ENCODE measurements around the gene DCHS1.

DCHS1 gene

DNA sequence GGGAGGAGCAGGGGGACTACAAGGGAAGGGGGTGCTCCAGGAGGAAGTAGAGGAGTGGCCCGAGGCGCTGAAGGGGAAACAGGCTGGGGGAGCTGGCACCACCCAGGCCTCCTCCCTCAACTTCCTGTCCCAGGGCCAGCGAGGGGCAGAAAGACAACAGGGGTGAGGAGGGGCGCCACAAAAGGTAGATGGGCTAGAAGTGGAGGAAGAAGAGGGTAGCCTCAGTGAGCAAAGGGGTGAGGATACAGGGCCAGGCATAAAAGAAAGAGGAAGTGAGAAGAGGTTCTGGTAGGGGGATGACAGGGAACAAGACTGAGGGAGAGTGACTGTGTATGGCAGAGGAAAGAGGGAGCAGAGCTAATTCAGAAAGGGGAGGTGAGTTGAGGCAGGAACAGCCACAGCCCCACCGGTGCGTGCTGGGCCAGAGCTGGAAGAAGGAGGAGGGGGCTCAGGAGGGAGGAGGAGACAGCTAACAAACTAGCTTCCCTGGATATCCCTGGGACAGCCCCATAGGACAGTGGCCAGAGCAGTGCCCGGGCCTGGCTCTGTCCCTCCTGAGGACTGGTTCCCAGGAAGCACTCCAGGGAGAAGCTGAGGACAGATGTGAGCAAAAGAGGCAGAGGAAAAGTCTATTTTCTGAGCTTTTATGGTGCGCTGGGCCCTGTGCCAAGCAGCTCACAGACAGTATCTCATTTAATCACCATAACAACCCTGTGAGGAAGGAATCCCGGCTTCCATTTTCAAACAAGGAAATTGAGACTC is 8.5 kb downstream of the DCHS1 start:
- DNase-seq: no peak

DNA sequence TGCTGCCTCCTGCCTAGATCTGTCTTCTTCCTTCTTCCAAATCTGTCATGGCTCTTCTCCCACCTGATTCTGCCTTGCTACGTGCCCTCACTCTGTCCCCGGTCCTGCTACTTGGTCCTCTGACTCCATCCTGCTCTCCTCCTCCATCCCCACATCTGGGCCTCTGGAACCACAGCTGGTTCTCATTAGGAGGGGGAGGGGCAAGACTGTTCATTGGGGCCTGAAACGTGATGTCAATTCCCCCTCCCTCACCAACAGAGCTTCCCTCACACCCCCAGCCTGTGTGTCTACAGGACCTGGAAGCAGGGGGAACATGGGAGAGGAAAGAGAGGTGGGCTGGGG is 9.1 kb downstream of the DCHS1 start:
- DNase-seq: no peak

DNA sequence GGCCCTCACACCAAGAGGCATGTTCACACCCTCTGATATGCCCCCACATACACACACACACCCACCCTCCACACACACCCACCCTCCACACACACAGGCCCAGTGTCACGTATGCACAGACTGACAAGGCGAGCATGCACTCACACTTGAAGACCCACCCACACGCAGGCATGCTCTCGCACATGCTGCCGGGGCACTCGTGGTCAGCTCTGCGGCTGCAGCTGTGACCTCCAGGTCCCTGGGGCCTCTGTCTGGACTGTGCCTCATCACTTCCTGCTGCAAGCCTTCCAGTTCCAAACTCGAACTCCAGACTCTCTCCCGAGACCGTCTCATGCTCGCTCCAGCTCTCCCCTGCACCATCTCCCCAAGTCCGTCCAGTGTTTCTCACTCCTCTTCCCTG is 9.5 kb downstream of the DCHS1 start:
- no peak for DNase-seq

DNA sequence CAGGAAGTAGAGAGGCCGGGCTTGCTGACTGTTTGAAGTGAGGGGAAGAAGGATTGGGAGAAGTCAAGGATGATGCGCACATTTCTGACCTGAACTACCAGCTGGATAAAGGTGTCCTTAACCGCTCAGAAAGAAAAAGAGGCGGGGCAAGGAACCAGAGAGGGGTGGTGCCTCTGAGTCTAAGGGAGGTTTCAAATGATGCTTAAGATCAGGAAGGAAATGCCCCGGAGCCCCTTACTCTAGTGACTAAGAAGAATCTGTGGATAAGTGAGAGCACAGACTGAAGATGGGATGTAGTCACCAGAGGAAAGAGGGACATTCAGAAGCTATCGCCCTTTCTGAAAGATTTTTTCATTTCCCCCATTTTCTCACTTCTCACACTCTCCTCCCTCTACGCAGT is 12.7 kb downstream of the DCHS1 start:
- no peak for DNase-seq

DNA sequence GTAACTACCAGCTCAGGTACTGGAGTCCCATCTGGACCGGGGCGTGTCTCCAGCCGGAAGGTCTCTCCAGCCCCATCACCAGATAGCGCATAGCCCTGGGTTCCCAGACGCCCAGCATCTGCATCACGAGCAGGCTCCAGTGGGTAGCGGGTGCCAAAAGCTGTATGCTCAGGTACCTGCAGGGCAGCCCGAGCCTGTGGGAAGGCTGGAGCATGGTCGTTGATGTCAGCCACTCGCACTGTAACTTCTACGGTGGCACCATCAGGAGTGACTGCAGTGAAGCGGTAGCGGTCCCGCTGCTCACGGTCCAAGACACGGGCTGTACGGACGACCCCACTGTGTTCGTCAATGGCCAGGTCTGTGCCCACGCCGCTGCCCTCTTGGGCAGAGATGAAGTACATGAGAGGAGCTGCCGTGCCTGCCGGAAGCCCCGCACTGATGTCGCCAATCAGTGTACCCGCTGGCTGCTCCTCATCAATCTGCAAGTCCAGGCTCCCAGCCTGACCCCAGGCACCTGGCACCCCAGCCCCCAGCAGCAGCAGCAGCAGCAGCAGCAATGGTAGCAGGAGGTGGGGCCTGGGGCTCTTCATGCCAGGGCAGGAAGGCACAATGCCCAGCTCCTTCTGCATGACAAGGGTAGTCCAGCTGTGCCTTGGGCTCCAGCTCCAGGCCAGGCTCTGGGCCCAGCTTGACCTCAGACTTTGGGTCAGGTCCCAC is 14.5 kb downstream of the DCHS1 start:
- no peak for DNase-seq

DNA sequence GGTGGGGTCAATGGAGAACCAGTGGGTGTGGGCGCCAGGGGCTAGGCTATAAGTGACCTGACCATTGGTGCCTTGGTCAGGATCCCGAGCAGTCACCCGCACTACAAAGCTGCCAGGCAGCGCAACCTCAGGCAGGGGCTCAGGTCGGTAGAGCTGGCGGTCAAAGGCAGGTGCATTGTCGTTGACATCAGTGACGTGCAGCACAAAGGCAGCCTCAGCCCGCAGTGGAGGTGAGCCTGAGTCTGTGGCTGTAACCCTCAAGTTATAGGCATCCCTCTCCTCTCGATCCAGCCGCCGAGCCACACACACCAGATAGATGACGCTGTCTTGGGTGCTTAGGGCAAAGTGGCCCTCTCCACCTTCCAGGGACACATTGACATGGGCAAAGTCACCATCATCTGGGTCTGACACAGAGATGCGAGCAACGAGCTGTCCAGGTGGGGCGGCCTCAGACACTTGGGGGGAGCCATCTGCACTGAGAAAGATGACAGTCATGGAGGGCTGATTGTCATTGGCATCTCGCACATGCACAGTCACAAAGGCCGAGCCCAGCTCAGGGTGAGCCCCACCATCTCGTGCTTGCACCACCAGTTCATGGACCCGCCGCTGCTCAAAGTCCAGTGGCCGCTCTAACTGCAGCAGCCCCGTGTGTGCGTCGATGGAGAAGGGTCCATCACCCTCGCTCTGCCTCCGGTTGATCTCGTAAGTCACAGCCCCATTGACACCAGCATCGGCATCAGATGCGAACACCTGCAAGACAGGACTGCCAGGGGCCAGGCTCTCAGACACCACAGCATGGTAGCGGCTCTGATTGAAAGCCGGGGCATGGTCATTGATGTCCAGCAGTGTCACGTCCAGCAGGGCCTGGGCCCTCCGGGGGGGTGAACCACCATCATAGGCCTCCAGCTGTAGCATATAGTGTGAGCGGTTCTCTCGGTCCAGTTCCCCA is 15.3 kb downstream of the DCHS1 start:
- no peak for DNase-seq

DNA sequence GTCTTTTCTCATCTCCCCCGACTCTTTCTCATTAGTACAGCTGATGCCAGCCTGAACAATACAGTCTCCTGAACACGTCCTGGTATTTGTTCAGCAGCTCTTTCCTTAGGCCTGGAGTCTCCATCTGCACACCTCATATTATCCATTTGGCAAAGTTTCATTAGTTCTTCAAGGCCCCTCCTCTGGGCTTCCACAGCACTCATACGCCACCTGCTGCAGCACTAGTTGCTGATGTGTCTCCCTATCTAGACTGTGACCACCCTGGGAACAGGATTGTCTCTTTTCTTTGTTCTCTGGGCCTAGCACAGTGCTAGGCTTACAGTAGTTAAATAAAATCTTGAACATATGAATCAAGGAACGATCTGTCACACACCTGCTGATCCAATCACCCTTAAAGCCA is 17.2 kb downstream of the DCHS1 start:
- DNase-seq: no peak

DNA sequence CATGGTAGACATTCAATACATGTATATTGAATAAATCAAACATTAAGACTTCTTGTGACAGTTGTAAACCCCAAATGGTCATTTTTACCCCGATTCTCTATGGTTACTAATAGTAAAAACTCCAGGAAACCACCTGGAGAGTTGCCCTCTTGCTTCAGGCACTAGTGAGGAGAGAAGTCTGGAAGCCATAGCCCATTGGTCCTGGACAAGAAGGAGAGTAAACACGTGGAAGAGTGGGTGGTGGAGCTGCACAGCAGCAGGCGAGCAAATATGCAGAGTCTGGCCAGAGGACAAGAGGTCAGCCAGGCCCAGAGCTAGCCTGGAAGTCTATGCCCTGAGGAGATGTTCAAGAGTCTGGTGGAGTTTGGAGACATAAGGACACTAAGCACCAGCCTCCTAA is 17.7 kb downstream of the DCHS1 start:
- no peak for DNase-seq

DNA sequence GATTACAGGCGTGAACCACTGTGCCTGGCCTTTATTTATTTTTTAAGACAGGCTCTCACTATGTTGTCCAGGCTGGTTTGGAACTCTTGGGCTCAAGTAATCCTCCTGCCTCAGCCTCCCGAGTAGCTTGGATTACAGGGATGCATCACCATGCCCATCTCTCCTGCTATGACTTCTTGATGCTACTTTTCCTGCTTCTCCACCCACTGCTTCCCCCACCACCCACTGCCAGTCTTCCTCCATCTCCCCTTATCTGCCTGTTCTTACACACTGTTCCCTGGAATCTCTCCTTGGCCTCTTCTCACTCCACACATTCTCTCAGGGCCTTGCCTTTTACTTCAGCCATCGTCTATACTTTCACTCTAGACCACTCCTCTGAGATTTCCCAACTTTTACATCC is 19.1 kb downstream of the DCHS1 start:
- DNase-seq: no peak

DNA sequence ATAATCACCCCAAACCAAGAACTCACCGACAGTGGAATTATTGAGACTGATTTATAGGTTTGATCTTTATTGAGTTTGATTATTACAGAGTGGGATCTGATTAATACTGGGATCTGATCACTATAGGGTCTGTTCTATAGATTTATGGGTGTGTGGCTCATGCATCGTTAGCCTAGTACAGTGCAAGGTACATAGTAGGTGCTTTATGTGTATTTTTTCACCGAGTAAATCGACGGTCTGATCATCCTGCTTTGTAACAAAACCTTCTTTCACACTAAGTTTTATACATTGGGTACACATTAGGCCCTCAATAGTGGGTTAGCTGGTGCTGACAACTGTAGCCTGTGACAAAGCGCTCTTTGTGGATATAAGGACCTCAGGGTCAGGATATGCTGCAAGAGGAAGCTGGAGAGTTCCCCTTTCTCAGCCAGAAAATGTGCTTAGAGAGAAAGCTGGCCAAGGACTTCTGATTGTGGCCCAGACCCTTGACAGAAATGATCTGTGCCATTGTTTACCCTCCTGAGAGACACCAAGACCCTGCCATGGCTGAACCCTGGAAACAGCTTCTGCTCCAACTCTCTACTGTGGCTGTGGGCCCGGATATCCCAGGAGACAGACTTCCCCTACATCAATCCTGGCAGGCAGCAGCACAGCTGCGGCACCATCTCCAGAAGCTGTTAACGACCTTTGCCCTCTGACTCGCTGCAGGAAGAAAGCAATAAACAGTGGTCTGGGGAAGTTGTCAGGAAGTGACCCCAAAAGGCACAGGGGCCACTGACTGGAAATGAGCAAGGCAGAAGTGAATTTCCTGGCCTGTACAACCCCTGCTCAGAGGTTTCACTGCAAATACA is 20.3 kb downstream of the DCHS1 start:
- no peak for DNase-seq

DNA sequence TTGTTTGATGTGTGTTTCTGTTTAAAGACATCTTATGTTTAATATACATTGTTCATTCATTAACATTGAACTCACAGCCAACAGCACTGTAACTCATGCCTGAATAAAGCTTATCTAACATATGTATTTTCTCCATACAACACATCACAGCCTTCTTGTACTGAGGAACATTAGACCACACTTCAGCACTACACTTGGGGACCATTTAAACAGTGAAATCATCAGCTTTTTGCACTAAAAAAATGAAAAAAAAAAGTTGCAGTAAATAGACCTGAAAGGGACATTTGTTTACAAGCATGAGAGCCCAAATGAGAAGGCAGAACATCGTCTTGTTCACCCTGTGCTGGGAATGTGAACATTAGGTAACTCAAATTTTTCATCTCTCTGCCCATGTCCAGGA is 21.1 kb downstream of the DCHS1 start:
- no peak for DNase-seq

DNA sequence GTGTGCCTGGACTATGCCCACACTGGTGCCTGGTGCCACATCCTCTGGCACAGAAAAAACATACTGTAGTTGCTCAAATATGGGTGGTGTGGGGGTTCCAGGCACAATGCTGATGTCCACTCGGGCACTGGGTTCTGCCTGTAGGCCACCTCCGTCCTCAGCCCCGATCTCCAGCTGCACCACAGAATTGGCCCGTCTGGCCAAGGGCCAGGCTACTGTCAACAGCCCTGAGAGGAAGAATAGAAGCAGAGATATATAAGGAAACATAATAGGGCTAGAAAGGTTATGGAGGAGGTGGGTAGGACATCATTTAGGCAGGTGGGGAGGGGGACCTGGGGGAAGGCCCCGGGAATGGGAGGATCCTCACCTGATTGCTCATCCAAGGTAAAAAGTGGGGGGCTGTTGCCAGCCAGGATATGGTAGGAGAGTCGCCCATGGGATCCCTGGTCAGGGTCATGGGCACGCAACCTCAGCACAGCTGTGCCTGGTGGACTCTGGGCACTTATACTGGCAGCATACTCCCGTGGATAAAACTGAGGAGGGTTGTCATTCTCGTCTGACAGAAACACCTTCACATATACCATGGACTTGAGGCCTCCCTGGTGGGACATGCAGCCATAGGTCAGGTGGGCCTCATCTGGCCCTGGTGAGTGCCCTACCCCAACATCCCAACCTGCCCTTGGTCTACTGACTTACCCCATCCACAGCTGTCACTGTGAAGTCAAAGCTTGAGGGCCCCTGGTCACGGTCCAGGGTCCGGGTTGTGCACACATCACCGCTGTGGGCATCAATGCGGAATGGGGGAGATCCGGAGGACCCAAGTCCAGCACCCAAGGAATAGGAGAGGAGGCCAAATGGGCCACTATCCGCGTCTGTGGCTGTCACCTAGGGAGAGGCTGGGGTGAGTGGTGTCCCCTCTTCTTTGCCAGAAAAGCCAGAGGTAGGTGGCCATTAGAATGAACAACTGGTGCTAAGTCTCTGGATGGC is 21.9 kb downstream of the DCHS1 start:
- DNase-seq: no peak

DNA sequence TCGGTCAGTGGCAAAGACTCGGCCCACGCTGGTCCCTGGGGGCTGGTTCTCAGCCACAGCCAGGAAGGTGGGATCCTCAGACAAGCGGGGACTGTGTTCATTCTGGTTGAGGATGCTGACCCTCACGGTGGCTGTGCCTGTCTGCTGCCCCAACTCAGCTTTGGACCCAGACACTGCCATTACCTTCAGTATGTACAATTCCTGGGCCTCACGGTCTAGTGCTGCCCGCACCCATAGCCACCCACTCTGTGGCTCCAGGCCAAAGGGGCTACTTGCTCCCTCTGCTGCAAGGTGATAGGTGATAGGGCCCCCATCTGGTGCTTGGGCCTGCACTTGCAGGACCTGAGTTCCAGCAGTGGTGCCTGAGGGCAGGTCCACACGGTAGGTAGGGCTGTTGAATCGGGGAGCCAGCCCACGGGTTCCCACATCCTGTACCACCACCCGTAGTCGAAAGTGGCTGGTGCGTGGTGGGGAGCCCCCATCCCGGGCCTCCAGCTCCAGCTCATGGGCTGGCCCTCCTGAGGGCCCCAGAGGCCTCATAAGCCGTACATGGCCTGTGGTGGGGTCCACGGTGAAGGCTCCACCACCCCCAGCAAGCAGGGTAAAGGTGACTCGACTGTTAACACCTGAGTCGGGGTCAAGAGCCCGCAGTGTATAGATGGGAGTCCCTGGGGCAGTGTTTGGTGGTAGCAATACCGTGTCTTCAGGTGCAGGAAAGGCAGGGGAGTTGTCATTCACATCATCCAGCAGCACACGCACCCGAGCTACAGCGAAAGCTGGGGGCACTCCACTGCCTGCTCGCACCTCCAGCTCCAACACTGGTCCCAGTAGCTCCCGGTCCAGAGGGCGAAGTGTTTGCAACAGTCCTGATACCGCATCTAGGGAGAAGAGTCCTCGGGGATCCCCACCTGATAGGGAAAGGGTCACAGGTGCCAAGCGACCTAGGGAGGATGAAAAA is 23.2 kb downstream of the DCHS1 start:
- no peak for DNase-seq

DNA sequence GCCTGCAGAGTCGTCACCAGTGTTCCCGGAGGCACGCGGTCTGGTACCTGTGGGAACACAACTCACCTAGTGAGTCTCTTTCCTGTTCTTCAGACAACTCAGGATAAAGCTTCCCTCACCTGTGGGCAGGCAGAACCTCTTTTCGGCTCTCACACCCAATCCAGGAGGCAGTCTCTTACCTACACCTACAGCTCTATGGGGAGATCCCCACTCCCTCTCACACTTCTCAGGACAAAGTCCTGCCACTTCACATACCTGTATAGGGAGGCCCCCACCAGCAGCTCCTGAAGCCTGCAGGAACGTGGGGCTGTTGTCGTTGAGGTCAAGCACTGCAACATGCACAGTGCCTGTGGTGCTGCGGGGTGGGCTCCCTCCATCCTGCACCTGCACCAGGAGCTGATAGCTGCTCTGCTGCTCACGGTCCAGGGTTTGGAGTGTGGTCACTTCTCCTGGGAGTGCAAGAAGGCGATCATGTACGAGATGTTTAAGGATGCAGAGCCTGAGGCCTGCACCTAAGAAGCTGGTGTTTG is 24.2 kb downstream of the DCHS1 start:
- DNase-seq: no peak

DNA sequence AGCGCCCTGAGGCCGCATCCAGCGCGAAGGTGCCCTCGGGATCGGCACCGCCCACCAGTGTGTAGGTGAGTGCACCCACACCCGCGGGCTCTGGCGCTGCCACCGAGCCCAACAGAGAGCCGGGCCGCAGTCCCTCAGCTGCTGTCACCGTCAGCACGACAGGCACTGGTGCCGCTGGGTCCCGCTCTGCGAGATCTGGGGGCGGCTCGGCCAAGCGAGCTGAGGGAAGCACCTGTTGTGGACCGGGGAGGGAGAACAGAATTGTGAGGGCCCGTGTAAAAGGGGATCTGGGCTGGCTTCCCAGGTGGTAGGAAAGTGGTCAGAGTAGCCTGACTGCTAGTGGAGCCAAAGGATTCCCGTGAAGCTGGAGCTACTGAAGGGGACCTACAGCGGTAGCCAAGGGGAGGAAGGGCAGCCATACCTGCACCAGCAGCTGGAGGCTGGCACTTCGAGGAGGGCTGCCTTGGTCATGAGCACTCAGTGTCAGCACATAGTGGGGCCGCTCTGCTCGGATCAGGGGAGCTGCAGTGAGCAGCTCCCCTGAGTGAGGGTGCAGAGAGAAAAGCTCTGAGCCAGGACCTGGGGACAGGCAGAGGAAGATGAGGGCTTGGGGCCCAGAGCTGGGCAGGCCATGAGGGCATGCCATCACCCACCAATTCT is 24.8 kb downstream of the DCHS1 start:
- DNase-seq: no peak

DNA sequence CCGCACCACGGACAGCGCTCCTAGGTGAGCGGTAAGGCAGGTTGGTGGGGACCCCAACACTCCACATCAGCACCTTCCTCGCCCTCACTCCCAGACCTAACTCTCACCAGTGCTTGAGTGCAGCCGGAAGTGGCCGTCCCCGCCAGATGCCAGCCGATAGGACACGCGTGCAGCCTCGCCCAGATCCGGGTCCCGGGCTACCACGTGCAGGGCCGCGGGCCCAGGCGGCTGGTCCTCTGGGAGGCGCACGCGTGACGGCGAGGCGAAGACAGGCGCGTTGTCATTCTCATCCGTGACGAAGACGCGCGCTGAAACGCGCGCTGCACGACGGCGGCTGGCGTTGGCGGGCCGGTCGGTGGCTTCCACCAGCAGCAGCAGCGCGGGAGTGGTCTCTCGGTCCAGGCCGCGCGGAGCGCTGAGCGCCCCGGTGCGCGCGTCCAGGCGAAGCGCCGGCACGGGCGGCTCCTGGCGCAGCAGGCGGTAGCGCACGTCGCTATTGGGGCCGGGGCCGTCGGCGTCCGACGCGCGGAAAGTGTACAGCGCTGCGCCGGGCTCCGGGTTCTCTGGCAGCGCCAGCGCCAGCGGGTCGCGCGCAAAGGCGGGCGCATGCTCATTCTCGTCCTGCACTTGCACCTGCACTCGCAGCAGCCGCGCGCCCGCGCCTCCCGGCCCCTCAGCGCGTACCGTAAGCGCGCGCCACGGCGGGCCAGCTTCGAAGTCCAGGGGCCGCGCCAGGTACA is 25.5 kb downstream of the DCHS1 start:
- no peak for DNase-seq

DNA sequence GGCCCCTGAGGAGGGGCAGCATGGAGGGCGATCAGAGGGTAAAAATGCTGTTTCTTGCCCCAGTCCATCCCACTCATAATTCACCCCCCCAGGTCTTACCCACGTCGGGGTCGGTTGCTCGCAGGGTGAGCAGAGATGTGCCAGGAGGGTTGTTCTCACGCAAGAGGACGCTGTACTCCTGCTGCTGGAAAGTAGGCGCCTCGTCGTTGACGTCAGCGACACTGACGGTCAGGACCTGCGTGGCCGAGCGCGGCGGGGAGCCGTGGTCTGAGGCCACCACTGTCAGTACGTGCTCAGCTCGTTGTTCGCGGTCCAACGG is 26.1 kb downstream of the DCHS1 start:
- no peak for DNase-seq

DNA sequence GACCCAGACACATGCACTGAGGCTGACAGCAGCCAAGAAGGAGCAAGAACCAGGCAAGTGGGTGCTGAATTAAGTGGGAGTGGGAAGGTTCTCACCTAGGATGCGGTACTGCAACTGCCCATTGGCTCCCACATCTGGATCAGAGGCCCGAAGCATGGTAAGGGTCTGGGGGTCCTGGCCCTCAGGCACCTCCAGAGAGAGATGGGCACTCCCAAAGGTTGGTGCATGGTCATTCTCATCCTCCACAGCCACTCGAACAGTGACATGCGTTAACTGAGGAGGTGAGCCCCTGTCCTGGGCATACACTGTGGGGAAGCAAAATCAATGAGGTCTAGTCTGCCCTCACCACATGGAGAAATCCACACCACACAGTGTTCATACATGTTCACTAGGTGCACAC is 27.1 kb downstream of the DCHS1 start:
- no peak for DNase-seq

DNA sequence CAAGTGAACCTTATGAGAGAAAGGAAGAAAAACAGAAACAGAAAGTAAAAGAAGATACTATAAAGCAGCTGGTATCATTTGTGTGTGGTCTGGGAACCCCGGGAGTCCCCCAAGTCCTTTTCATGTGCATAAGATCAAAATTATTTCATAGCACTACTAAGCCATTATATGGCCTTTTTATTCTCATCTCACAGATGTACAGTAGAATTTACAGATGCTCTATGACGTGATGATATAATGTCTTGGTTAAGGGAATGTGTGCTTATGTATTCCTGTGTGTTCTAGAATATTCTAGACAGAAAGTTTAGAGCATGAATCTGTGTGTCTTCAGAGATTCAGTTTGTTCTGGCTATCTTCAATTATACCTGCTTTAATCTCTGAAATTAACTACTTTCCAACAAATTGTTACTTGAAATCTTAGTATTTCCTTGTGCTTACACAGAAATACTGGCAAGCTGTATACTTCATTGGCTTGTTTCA is 27.8 kb downstream of the DCHS1 start:
- DNase-seq: no peak
